Activated CD8-positive, alpha-beta memory T cell treated with anti-CD3 and anti-CD28 coated beads, Interleukin-2, amount 50 U/mL, for 48 hours (primary cell): ENCODE data around the gene RGPD4.
"Not testable (repeated sequence)": the region's sequence is repeated elsewhere in the genome, so short reads cannot be mapped to it uniquely, and the experiment has no call there.

Experiments used
- DNase-seq: peaks from one replicate; pipeline ENCODE4 v3.0.0-alpha.2; 2020

Gene RGPD4

GRCh38 chr2:107826749-107827148 is at the start of gene RGPD4:
RGPD4 (plus strand) TSS chr2:107826892; CDS start chr2:107827014, 122 bp downstream.
- not testable (repeated sequence) for DNase-seq

GRCh38 chr2:107777974-107778373 is 48.7 kb upstream of the RGPD4 start:
- DNase-seq: no peak

DNA sequence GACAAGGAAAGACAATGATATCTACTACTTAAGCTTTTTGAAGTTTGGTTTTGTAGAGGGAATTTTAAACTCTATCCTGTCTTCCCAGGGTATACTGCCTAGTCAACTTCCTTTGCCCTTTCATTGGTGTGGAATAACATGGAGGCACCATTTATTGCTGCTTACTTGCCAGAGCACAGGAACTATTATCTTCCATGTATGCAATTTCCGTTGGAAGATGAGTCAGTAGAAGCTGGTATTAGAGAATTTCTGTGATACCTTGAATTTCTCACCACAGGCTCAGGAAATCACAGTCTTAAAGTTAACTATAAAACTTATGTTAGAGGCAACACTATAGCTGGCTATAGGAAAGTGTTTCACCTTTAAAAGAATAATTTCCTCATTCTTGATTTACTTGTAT is 40.9 kb upstream of the RGPD4 start:
- DNase-seq: no peak

DNA sequence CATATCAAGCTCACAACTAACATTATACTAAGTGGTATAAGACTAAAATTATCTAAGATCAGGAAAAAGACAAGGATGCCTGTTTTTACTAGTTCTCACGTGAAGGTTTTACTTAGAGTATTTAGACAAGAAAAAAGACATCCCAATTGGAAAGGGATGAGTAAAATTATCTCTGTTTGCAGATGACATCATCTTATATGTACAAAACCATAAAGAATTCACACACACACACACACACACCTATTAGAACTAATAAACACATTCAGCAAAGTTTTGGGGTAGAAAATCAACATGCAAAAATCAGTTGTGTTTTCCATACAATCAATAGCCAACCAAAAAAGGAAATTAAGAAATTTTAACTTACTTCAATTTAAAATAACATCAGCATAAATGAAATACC is 35.9 kb upstream of the RGPD4 start:
- DNase-seq: no peak

DNA sequence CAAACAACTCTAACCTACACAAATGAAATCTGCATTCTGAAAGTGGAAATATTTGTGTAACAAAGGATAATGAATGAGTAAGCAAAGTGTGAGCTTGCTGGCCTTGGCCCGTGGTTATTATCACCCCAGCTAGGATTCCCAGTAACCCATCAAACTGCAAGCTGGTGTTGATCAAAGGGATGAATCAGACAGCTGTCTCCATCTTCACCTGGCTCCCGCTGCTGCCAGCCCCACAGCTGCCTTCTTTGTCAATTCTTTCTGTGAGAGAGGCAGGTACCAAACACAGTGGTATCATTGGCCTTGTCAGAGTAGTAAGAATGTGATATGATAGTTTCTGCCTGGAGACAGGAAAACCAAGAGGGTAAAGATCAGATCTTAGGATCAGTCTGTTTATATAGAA is 25.2 kb upstream of the RGPD4 start:
- no peak for DNase-seq

DNA sequence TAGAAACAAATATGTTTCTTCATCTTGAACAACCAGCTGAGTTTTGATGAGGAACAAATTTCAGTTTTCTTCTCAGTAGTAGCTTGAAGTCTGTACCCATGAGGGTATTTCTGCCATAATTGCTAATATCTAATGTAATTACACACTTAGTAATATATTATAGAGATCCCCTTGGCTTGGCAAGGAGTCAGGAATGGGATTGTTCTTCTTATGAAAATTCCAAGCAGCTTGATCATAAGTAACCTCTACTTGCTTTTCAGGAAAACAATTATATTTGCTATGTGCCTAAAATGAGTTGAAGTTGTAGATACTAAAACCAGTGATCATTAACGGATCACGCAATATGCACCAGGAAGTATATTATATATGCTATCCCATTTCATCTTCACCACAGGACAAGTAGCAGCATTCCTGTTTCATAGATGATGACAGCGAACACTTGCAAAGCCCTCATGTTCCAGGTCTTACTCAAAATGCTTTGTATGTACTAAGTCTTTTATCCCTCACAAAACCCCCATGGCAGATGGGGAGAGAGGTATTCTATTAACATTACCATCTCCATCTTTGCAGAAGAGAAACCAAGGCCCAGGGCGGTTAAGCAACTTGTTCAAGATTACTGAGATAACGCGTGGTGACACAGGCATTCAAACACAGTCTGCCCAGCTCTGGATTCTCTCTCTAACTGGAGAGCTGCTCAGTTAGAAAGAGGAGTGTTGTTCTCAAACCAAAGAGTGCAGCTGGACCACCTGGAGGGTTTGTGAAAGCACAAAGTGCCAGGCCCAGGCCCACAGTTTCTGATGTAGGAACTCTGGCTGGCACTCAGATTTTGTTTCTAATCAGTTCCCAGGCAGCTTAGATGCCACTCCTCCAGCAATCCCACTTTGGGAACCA is 21.8 kb upstream of the RGPD4 start:
- DNase-seq: no peak

DNA sequence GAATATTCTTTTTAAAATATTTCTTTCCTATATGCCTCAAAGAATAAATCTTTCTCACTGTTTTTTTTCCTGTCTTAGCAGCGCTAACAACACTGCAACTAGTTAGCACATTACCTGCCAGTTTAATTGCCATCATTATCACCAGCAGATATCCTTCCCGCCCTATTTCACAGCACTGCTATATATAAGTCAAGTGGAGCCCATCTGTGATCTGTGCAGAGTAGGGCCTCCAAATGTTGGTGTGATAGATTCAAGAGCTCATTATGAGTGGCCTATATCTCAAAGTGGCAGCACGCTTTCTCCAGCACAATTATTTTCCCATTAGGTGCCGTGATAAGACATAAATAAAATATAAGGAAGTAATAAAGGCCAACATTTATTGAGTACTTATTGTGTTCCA is 19.8 kb upstream of the RGPD4 start:
- no peak for DNase-seq

GRCh38 chr2:107807988-107808387 is 18.7 kb upstream of the RGPD4 start:
- no peak for DNase-seq

DNA sequence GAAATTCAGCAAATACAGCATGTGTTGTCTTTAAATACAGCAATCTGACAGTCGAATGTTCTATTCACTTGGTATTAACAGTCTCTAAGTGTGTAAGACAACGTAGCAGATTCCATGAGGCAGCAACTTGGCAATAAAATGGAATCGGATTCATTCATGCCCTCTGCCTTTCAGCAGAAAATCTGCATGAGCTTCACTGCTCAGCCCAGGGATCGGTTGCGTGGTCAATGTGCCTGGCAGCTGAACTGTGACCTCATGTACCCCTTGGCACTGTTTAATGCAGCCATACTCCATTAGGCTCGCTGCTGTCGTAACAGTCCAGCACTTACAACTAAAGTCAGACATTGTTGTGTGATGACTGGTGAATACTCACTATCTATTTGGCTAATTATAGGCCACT is 17.7 kb upstream of the RGPD4 start:
- DNase-seq: no peak

DNA sequence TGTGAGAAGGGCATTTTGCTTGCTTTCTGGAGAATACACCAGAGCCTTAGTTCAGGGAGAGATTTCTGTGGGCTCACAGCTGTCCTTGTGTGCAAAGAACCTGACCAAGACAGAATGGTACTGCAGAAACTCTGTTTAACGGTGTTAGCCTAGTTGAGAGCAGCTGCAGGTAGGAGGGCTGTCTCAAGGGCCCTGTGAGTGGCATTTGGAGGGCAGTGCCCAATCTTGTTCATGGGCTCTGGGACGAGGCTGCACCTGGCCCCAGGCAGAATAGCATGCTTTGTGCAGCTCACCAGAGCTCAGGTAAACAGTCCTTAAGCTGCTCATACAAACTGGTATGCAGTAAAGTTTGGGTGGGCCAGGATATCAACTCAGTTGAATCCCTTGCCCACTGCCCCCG is 16.9 kb upstream of the RGPD4 start:
- DNase-seq: no peak

GRCh38 chr2:107810734-107811133 is 16.0 kb upstream of the RGPD4 start:
- no peak for DNase-seq

DNA sequence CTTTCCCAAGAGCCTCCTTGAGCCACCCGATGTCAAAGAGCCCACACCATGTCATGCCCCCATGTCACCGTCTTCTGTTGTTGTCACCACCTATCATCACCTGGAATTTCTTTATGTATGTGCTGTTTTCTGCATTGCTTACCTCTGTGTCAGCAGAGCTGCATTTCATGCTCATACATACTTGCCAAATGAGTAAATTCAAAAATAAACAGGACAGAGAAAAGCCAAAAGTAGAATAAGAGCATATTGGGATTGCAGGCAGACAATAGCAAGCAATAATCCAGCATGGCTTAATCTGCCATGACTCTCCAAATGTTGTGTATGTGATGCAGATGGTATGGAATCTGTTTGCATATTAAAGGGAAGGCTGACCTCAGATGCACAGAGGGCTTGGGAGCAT is 15.3 kb upstream of the RGPD4 start:
- no peak for DNase-seq

GRCh38 chr2:107812006-107812405 is 14.7 kb upstream of the RGPD4 start:
- no peak for DNase-seq

- DNase-seq: no peak
Measured at GRCh38 chr2:107817378-107817777, 9.3 kb upstream of the RGPD4 start.

- DNase-seq: no peak
Measured at GRCh38 chr2:107822302-107822701, 4.4 kb upstream of the RGPD4 start.

- no peak for DNase-seq
Measured at GRCh38 chr2:107824451-107825205, 2.1 kb upstream of the RGPD4 start.

GRCh38 chr2:107825206-107825563 is 1.5 kb upstream of the RGPD4 start:
- DNase-seq: no peak

GRCh38 chr2:107829514-107829913 is 2.8 kb downstream of the RGPD4 start:
- DNase-seq: not testable (repeated sequence)

DNA sequence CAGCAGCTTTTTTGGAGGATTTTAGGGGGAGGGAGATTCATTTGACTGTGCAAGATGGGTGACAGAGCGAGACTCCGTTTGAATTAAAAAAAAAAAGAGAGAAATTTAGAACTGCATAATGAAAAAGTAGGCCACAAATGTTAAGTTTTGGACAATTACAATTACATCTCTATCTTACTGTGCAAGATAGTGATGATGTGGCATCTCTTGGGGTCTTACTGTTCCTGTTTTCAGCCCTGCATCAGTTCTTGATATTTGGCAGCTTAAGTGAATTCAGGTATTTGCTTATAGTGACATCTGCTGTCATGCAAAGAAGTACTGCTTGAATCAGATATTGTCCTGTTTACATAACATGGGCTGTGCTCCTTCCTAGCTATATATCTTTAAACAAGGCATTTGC is 6.5 kb downstream of the RGPD4 start:
- DNase-seq: not testable (repeated sequence)

DNA sequence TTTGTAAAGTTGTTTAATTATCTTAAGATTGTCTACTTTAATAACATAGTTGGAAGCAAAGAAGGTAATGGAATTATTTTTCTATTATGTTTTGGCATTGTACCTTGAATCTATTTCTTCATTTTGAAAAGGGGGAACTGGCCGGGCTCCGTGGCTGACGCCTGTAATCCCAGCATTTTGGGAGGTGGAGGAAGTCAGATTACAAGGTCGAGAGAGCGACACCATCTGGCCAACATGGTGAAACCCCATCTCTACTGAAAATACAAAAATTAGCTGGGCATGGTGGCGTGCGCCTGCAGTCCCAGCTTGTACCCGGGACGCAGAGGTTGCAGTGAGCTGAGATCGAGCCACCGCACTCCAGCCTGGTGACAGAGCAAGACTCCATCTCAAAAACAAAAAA is 6.9 kb downstream of the RGPD4 start:
- not testable (repeated sequence) for DNase-seq

GRCh38 chr2:107916121-107916520 is 89.4 kb downstream of the RGPD4 start:
- not testable (repeated sequence) for DNase-seq

DNA sequence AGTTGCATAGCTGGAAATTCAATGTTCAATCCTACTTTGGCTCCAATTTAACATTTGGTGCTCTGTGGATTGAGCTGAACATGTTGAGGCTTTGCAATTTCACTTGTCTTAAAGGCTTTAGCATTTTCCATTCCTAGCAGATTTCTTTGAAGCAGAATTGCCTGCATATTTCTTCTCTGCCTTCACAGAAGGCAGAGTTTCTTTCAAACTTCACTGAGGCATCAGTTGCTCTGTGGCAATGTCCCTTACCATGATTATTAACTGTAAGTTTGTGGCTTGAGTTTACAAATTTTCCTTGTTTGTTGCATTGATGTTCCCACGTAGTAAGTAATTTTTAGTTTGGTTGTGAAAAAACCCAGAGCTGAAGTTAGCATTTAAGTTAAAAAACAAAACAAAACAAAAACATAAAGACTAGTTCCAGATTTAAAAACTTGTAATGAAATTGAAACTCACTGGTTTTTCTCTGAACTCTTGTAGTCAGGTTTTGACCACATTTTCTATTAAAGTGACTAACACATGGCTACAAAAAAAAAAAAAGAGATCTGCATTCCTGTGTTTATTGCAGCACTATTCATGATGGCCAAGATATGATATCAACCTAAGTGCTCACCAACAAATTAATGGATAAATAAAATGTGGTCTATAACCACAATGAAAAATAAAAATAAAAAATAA is 90.1 kb downstream of the RGPD4 start:
- not testable (repeated sequence) for DNase-seq

DNA sequence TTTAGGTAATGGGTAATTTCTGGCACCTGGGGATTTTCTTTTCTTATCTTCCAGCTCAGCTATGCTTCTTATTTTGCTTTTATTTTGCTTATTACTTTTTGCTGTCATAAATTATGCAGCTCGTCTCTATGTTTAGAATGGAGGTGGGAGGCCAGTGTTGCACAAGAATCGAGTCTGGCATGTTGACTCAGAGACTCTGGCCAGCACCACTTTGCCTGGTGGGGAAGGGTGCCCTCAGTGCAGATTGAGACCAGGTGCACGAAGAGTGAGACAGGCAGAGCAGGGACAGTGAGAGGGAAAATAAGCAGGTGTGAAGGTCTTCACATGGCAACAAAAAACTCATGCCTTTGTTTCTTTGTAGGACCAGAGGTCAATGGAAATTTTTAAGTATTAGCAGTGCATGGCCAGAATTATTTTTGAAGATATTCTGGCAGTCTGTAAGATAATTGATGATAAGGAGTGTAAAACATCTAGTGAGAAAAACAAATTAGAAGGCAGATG is 100.4 kb downstream of the RGPD4 start:
- no peak for DNase-seq
